Measurements from ENCODE around the gene CES3. TPM values are rescaled to one million over a fixed set of nuclear protein-coding genes. Genes with fewer than 3 reads are reported as not detected.

Gene CES3, protein sequence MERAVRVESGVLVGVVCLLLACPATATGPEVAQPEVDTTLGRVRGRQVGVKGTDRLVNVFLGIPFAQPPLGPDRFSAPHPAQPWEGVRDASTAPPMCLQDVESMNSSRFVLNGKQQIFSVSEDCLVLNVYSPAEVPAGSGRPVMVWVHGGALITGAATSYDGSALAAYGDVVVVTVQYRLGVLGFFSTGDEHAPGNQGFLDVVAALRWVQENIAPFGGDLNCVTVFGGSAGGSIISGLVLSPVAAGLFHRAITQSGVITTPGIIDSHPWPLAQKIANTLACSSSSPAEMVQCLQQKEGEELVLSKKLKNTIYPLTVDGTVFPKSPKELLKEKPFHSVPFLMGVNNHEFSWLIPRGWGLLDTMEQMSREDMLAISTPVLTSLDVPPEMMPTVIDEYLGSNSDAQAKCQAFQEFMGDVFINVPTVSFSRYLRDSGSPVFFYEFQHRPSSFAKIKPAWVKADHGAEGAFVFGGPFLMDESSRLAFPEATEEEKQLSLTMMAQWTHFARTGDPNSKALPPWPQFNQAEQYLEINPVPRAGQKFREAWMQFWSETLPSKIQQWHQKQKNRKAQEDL
- total RNA-seq (2014; rRNA removed): 0.75 and 0.96 TPM in 2 replicates
- polyA plus RNA-seq (2012): 0.05 TPM

DNA sequence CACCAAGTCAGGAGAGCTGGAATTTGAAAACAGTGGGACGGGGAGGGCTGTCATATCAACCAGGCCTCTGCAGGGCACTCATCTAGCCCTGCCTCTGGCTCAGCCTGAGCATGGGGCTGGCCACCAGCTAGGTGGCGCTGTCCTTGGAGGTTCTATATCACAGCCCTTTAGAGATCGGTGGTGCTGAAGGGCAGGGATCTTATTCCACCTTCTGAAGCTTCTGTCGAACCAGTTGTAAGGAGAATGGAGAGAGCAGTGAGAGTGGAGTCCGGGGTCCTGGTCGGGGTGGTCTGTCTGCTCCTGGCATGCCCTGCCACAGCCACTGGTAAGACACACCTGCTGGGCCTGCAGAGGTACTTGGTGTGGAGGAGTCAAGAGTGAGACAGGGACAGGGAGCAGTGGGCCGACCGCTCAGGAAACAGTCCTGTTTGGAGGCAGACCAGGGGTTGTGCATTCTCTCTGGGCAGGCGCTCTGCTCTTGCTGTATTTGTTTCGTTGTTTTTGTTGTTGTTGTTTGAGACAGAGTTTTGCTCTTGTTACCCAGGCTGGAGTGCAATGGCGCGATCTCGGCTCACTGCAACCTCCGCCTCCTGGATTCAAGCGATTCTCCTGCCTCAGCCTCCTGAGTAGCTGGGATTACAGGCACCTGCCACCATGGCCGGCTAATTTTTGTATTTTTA is at the start of gene CES3:
TSS of gene CES3 (plus strand) at position 202 of the 680 bp plus-strand sequence. CDS start at position 244, 42 bp downstream.
- peak; percentile 58 for DNase-seq (ENCODE audit: low read depth)

DNA sequence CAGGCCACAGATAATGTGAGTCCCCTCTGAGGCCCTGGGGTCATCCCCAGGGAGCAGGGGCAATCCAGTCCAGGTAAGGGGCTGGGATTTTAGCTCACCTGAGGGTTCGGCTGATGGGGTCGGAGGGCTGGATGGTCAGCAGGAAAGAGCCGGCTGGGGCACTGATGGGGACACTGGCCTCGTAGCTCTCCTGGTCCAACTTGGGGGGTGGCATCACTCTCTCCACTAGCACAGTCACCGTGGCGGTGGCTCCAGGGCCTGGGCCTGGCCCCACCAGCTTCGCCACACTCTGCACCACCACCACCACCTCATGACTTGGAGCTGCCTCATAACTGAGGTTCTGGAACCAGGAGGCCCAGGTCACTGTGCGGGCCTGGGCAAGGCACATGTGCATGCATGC is 49.3 kb upstream of the CES3 start:
- no peak for DNase-seq (ENCODE audit: low read depth)

DNA sequence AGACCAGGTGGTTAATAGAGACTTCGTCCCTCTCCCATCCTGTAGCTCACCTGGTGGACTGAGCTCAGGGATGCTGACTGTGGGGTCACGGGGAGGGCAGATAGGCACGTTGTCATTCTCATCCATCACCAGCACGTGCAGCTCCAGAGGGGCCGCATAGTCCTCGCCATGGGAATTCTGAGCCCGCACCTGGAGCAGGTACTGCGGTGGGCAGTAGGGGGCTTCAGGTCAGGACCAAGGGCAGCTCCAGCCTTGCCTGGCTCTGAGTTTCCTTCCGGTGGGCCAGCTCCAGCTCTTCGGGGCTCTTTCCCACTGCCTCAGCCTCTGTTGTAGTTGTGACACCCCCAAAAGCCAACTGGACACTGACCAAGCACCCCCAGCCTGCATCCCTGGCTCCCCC is 48.0 kb upstream of the CES3 start:
- no peak for DNase-seq (ENCODE audit: low read depth)

DNA sequence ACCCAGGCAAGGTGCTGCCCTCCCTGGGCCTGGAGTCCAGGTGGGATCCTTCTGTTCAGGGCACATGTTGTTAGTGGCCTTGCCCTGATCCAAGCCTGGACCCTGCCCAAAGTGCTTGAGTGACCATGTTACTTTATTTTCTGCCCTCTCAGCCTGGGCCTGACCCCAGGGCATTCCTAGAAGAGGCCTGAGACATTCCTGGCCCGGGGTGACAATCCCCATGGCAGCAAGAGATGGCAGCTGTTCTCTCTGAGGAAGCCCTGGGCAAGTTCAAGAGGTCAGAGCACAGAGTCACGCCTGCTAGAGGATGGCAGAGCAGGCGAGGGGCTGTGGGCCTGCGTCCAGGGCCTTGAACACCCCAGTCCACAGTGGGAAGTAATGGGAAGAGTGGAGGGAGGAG is 47.4 kb upstream of the CES3 start:
- no peak for DNase-seq (ENCODE audit: low read depth)

DNA sequence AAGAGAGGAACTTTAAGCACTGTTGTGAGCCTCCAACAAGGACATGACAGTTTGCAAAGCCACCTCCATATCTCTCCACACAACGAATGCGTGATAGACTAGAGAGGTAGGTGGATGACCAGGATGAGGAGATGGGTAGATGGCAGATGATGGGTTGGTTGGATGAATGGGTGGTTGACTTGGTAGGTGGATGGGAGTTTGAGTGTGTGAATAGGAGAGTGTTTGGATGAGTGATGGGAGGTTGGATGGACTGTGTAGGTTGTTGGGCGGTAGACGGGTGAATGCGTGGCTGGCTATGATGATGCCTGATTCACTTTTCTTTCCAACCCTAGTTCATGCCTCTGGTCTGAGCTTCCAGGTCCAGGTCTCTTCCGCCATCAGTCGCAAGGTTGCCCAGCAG is 46.5 kb upstream of the CES3 start:
- no peak for DNase-seq (ENCODE audit: low read depth)

DNA sequence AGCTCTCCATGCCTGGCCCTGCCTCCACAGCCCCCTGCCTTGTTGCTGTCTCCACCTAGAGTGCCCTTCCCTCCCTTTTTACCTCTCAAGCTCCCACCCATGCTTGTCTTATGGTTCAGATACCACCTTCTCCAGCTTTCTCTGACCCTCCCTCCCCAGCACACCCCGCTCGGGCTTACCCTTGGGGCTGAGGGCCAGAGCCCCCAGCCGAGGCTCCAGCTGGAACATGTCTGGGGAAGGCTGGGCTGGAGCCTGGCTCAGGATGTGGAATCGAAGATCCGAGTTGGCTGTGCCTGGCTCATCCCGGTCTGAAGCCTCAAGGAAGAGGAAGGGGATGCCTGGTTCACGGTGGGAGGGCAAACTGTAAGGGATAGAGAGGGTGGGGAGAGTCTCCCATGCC is 46.0 kb upstream of the CES3 start:
- DNase-seq (ENCODE audit: low read depth): no peak

DNA sequence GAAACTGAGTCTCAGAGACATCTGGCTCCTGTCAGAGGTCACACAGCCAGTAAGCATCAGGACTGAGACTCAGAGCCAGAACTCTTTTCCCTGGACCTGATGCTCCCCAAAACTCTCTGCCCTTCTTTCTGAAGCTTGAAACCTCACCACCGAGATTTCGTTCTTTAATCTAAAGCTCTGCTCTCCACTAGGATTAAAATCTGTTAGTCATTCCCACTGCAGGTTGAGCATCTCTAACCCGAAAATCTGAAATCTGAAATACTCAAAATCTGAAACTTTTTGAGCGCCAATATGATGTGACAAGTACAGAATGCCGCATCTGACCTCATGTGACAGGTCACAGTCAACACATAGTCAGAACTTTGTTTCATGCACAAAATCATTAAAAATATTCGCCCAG is 44.5 kb upstream of the CES3 start:
- DNase-seq (ENCODE audit: low read depth): no peak

DNA sequence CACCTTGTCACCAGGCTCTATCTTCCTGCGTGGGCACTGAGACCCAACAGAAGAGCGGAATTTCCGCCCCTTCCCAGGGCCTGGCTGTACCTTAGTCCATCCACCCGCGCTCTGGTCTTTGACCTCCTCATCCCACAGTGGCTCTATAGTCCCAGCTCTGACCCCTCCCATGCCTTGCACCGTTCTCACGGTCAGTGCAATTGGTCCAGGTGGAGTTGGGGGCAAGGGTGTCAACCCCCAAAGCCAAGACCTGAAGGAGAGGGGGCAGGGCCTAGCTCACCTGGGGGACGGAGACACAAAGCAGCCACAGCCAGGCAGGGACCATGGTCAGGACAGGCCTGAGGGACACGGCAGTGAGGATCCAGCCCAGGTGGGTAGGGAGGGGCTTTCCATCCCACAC is 43.3 kb upstream of the CES3 start:
- DNase-seq (ENCODE audit: low read depth): no peak

DNA sequence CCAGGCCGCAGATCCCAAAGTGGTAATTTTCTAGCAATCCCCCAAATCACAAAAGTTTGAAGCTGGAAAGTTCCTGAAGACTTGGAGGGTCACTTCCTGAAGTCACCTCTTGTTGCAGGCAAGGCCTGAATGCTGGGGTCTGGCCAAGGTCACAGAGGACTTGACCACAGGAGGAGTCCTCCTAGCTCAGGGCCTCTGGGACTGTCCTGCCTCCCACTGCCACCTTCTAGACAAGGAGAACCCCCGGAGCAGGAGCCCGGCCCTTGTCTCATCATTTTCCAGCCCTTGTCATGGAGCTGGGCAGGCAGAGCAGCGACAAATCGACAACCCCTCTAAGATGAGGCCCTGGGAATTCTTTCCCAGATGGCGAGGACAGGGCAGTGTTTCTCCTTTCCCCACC is 42.7 kb upstream of the CES3 start:
- no peak for DNase-seq (ENCODE audit: low read depth)

DNA sequence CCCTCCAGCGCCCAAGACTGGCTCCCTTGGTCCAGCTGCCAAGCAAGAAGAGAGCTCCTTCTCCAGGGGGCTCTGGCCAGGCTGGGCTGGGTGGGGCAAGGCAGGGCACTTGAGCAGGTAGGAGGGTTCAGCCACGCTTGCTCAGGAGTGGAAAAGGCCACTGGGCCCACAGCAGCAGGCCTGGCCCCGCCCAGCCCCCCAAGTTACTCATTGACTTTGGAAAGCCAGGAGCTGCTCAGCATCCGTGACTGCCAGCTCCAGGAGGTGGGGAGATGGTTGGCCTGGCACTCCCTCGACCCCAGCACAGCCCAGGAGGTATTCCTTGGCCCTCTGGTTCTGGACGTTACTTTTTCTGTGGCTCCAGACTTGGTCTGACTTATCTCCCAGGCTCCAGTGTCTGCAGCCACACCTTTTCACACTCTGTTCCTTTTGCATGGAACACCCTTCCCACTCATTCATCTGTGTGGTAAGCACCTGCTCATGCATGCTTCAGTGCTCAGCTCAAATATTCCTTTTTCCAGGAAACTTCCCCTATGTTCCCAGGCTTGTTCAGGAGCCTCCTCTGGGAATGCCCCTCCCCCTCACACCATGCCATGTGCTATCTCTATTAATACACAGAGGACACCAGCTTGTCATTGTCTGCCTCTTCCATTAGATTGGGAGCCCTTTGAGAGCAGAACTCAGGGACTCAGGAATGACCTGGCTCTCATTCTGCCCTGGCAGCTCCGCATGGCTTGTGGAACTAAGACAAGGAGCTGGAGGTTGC is 42.1 kb upstream of the CES3 start, which contains the start of gene CDH16:
TSS of gene CDH16 (minus strand) at position 83 of the 766 bp plus-strand sequence. CDS start 820 bp downstream, outside the sequence.
- no peak for DNase-seq (ENCODE audit: low read depth)

DNA sequence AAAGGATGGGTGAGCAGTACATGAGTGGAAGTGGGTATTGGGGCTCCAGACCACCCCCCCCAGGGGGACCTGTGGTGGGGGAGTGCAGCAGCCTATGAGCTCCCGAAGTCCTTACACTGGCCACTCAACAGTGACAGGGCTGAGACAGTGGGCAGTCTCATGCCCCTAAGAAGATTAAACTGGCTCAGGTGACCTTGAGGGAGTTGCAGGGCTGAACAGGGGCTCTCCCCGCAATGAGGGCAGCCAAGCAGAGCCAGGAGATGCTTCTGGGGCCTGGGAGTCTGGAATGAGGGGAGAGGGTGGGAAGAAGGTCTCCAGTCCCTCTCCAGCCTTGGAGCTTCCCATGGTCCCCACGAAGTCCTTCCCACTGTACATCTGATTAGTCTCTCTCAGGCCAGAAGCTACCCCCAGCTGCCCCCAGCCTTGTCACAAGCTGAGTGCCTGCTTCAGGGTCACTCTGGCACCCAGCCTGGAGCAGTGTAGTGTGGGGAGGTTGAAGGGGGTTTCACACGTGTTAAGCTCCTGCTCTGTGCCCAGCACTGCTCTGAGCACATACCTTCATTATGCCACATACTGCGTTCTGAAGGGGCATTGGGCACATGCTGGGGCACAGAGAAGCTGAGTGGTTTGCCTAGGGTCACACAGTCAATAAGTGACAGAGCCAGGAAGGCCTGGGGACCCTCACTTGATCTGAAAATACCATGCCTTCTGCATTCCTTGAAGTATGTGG is 41.3 kb upstream of the CES3 start:
- DNase-seq (ENCODE audit: low read depth): no peak

DNA sequence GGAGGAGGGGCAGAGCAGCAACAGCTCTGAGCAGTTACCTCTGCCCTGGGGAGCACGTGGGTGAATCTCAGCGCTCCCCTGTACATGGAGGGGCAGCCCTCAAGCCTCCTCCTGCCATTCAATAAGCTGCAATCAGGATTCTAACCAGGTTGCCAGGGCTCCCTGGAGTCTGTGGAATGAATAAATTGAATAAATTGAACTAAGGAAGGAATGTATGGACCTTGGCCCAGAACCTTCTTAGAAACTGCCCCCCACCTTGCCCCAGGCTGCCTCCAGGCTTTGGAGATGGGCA is 40.8 kb upstream of the CES3 start:
- no peak for DNase-seq (ENCODE audit: low read depth)

DNA sequence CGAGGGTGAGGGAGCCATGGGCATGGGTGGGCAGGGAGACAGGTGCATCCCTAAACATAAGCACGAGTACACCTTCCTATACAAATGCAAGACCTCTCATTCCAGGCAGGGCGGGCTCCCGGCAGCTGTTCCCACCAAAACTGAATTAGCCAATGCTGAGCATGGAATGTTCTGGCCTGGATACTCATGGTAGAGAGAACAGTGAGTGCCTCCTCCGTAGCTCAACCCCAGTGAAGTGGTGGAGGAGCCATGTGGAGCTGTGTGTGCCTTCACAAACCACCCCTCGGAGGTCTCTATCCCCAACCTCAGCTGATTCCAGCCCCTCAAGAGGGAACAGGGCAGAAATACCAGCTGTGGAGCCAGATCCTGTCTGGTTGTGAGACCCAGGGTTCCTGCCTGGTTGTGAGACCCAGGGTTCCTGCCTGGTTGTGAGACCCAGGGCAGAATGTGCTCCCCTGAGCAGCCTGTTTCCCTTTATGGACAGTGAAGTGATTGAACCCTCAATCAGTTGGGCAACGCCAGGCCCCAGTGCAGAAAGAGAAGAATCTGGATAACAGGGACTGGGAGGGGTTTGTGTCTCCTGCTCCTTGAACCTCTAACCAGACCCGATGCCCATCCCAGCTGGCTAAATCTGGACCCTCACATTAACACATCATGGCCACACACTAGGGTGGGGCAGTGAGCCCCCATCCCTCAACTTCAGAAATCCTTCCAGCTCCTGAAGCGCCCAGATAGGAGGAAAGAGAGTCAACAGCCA is 40.0 kb upstream of the CES3 start:
- DNase-seq (ENCODE audit: low read depth): no peak

DNA sequence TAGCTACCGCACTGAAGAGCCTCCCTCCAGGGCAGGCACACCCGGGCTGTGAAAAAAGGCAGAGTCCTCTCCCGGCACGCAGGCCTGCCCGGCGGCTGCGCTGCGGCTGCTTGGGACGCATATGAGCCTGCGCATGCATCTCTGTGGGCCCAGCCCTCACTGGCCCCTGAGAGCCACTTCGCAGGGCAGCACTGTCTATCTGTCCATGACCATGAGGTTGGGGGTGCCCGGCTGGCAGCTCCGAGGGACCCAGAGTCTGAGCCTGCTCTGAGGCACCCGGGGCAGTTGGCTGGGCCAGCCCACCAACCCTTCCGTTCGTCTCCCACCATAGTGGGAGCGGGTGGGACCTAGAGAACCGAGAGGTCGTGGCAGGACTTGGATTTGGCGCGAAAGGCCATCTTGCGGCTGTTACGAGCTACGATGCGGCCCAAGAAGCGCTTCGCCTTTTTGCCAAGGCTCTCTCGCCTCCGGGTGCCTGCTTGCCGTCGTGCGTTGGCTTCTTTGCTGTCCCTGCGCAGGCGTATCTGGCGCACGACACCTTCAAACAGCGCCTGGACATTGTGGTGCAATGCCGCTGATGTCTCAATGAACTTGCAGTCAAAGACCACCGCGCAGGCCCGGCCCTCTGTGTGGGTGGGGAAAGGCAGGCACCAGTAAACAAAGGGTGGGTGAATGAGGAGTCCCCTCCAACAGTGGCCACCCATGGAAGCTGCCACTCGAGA is 39.2 kb upstream of the CES3 start:
- no peak for DNase-seq (ENCODE audit: low read depth)

DNA sequence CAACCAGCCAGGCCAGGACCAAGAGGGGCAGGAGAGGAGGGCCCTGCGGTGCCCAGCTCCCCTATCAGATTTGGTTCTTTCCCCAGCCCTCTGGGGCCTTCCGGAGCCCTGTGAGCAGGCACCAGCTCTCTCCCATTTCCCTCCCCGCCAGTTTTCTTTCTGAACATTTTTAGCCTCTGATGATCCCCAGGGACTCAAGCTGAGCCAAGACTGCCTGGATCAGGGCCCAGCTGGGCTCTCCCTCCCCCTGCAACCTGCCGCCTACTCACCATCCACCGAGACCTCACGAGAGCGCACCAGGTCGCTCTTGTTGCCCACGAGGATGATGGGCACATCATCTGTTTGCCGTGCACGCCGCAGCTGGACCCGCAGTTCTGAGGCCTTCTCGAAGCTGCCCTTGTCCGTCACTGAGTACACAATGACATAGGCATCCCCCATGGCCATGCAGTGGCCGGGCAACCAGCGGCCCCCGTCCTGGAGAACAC is 37.8 kb upstream of the CES3 start:
- peak; percentile 89 for DNase-seq (ENCODE audit: low read depth)

DNA sequence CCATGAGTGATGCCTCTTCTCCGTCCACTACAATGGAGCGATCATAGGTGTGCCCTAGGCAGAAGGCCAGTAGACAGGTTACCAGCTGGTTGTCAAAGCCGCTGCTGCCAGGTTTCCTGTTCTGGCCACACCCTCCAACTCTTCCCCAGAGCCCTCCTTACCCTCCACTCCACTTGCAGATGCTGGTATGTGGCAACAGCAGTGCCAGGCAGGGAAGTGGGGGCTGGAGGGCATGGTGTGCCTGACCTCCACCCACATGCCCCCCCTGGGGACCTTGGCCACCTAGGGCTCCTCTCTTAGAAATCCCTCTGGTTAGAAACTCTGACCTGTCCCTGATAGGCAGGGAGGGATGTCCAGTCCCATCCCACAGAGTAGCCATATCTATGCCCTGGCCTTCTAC is 37.2 kb upstream of the CES3 start:
- DNase-seq (ENCODE audit: low read depth): no peak

DNA sequence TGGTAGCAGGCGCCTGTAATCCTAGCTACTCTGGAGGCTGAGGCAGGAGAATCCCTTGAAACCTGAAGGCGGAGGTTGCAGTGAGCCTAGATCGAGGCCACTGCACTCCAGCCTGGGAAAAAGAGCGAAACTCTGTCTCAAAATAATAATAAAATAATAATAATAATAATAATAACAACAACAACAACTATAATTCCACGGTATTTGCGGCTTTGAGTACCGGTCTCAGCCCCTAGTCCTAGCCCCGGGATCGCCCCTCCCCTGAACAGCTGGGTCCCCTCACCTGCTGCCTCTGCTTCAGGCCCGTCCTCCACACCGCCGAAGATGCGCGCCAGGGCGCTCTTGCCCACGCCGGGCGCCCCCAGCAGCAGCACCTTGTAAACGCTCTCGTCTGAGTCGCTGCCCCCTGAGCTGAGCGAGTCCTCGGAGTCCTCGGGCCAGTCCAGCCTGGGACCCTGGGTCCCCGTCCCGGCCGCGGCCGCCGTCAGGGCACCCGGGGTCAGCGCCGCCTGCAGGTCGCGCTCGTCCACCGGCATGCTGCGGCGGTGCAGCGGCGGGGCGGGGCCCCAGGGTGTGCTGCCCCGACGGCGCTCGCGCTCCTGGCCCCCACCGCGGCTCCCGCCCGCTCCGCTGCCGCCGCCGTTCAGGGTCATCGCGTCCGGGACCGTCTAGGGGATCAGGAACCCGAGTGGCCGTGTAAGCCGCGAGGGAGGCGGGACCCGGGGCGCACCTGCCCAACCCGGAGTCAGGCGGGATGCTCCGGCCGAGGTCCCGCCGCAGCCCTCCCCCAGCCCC is 36.3 kb upstream of the CES3 start:
- DNase-seq (ENCODE audit: low read depth): no peak

DNA sequence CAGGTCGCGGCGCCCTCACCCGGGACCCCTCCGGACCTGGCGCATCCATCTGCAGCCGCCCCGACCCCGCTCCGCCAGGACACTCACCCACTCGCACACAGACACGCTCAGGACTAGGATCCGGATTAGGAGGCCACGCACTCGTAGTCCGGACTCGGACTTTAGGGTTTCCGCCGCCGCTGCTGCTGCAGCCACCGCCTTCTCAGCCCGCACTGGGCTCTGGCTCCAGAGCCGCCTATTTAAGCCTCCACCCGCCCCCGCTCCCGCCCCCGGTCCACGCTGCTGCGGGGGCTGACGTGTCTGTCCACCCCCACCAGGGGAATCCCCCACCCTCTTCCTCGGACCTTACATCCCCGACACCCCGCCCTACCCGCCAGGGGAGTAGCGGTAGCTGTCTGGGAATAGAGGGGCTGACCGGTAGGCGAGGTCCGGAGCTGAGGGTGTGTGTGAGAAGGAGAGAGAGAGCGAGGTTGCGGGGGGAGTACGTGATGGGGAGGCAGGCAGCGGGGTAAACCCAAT is 35.7 kb upstream of the CES3 start, which contains the start of gene RRAD:
TSS of gene RRAD (minus strand) at position 214 of the 519 bp plus-strand sequence. CDS start 356 bp downstream, outside the sequence.
- no peak for DNase-seq (ENCODE audit: low read depth)
